Smooth muscle cell (in vitro differentiated cells): ENCODE data around the gene EIF4G3. TPM values are rescaled to one million over a fixed set of nuclear protein-coding genes. Genes with fewer than 3 reads are reported as not detected.

Experiments used
- DNase-seq: peaks from one replicate; lab custom pipeline; 2025; ENCODE audit not compliant: unreplicated experiment; lab: John Stamatoyannopoulos, UW
- H2AFZ ChIP-seq: fragments of 200-600 bp; sonication (generic); 2 replicates; pipeline ENCODE4 v1.6.0; 2016; ENCODE audit warnings: antibody characterized with exemption, low read depth, mild to moderate bottlenecking
- H3F3A ChIP-seq: fragments of 200-600 bp; sonication (generic); 2 replicates; pipeline ENCODE4 v1.6.0; 2017; ENCODE audit warnings: antibody characterized with exemption, low read depth
- H3K27ac ChIP-seq: fragments of 200-600 bp; sonication (generic); 2 replicates; pipeline ENCODE4 v1.5.1; 2016; ENCODE audit warnings: low read depth, mild to moderate bottlenecking
- H3K27me3 ChIP-seq: fragments of 200-600 bp; sonication (generic); 2 replicates; pipeline ENCODE4 v1.6.1; 2016; ENCODE audit warnings: low read depth, mild to moderate bottlenecking
- H3K36me3 ChIP-seq: fragments of 200-600 bp; sonication (generic); 2 replicates; pipeline ENCODE4 v1.5.1; 2016; ENCODE audit warnings: low read depth
- H3K4me1 ChIP-seq: fragments of 200-600 bp; sonication (generic); 2 replicates; pipeline ENCODE4 v1.5.1; 2016; ENCODE audit warnings: low read depth
- H3K4me2 ChIP-seq: fragments of 200-600 bp; sonication (generic); 2 replicates; pipeline ENCODE4 v1.6.0; 2016; ENCODE audit warnings: mild to moderate bottlenecking
- H3K4me3 ChIP-seq: fragments of 200-600 bp; sonication (generic); 2 replicates; pipeline ENCODE4 v1.5.1; 2016; ENCODE audit warnings: mild to moderate bottlenecking
- H3K79me2 ChIP-seq: fragments of 200-600 bp; sonication (generic); 2 replicates; pipeline ENCODE4 v1.6.0; 2016; ENCODE audit warnings: low read depth, mild to moderate bottlenecking
- H3K9ac ChIP-seq: fragments of 200-600 bp; sonication (generic); 2 replicates; pipeline ENCODE4 v1.6.0; 2016; ENCODE audit warnings: low read depth
- H3K9me3 ChIP-seq: fragments of 200-600 bp; sonication (generic); replicated peaks from 2 replicates; pipeline ENCODE4 v1.5.1; 2016; ENCODE audit warnings: low read depth
- H4K20me1 ChIP-seq: fragments of 200-600 bp; sonication (generic); 2 replicates; pipeline ENCODE4 v1.6.0; 2016; ENCODE audit warnings: low read depth
- CTCF ChIP-seq: fragments of 200-600 bp; sonication (generic); IDR thresholded peaks from 2 replicates; pipeline ENCODE4 v1.5.1; 2017; ENCODE audit warnings: borderline replicate concordance, mild to moderate bottlenecking, antibody characterized with exemption; ENCODE audit not compliant: insufficient read depth, poor library complexity, severe bottlenecking
- WGBS: methylation state at CpG from one replicate; pipeline ENCODE4 v1.1.7; 2016; ENCODE audit warnings: low lambda C conversion rate; 5-methylcytosine and 5-hydroxymethylcytosine counted together
- polyA plus RNA-seq: library from polyadenylated mRNA; unstranded; fragments of >200 nt; fragmentation: Nextera tagmentation; extraction: Ambion mirVana; gene quantifications from 2 replicates; pipeline ENCODE4 v1.2.1, GENCODE V29; 2016
- total RNA-seq: library from RNA; depleted of rRNA; stranded (reverse); fragments of >200 nt; gene quantifications from 2 replicates; pipeline ENCODE4 v1.2.3, GENCODE V29; 2014

EIF4G3 gene
- total and polyA plus RNA-seq, 2 experiments from 2014 or later, result 31.5 to 49.5 TPM

- H3K79me2 ChIP-seq, result peaks cover 48% of the 10 kb centered on the region
- H3K9me3 ChIP-seq, result no peaks in the 10 kb centered on the region
- no peak for DNase-seq
- no peak overlapping the region for H3K4me3 ChIP-seq
- no peak overlapping the region for H3K4me2 ChIP-seq
- H3F3A ChIP-seq, result no peaks in the 10 kb centered on the region
- H3K4me1 ChIP-seq, result peaks cover 3% of the 10 kb centered on the region
- peaks cover 51% of the 10 kb centered on the region for H4K20me1 ChIP-seq
- H3K27ac ChIP-seq, result no peak overlapping the region
- no peak for TF ChIP-seq CTCF
- no peaks in the 10 kb centered on the region for H3K36me3 ChIP-seq
- no peak overlapping the region for H3K9ac ChIP-seq
- no peak overlapping the region for H2AFZ ChIP-seq
- H3K27me3 ChIP-seq, result no peaks in the 10 kb centered on the region
- WGBS, result 78% methylated on average over 2 of the region's 2 CpGs
Observed at GRCh38 chr1:21051177-21051825, 125.4 kb downstream of the EIF4G3 start.

DNA sequence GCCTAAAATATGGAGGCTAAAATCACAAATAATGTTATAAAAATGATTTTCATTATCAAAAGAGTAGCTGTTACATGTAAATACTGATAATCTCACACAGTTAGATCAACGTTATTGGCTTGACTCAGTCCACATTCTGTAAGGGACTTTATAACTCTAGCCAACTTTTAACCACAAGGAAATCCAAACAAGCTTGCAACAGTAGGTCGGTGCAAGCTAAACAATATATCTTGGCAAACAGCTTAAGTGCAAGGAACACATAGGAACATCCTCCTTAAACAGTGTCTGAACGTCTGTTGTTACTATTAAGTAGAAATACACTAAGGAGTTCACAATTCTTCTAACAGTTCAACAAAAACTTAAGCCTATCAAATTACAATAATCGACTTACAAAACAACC, 126.7 kb downstream of the EIF4G3 start:
- Histone ChIP-seq H3K4me2 (no peak overlapping the region), H3K9me3 (no peaks in the 10 kb centered on the region), H3K9ac (no peak overlapping the region), H3K27me3 (no peaks in the 10 kb centered on the region), H3K4me3 (no peak overlapping the region), H3K79me2 (peaks cover 40% of the 10 kb centered on the region), H4K20me1 (peaks cover 52% of the 10 kb centered on the region), H3K4me1 (peaks cover 3% of the 10 kb centered on the region), H3F3A (no peaks in the 10 kb centered on the region), H3K27ac (no peak overlapping the region), H2AFZ (no peak overlapping the region), H3K36me3 (no peaks in the 10 kb centered on the region)
- no peak for DNase-seq
- 56% methylated on average over 4 of the region's 4 CpGs for WGBS
- no peak for TF ChIP-seq CTCF

DNA sequence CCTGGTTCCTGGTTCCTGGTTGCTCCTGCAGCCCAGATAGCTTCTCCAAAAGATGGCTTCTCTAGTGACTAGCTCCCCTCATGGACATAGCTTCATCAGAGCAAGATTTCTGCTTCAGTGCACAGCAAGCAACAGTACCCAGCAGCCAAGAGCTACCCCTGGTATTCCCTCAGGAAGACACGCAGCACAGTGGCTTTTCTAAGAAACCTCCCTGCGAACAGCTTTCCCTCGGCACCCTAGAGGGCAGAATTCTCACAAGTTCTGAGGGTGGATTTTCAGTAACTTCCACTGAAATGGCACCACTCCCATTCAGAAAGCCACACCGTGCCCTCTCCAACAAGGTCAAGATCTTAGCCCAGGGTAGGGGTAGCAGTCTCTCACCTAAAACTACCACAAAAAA, 128.2 kb downstream of the EIF4G3 start:
- H3K4me3 ChIP-seq, result no peak overlapping the region
- peaks cover under 1% of the 10 kb centered on the region for H3K4me1 ChIP-seq
- no peaks in the 10 kb centered on the region for H3K9me3 ChIP-seq
- no peak overlapping the region for H2AFZ ChIP-seq
- H3K9ac ChIP-seq, result no peak overlapping the region
- H3K27ac ChIP-seq, result no peak overlapping the region
- 98% methylated on average over 4 of the region's 4 CpGs for WGBS
- H4K20me1 ChIP-seq, result peaks cover 61% of the 10 kb centered on the region
- H3K79me2 ChIP-seq, result peaks cover 41% of the 10 kb centered on the region
- no peak overlapping the region for H3K4me2 ChIP-seq
- H3K36me3 ChIP-seq, result no peaks in the 10 kb centered on the region
- H3K27me3 ChIP-seq, result no peaks in the 10 kb centered on the region
- no peaks in the 10 kb centered on the region for H3F3A ChIP-seq
- no peak for DNase-seq
- TF ChIP-seq CTCF, result no peak

GRCh38 chr1:21046132-21046531, 130.6 kb downstream of the EIF4G3 start:
- DNase-seq, result no peak
- 93% methylated on average over 3 of the region's 3 CpGs for WGBS
- Histone ChIP-seq H3K36me3 (no peaks in the 10 kb centered on the region), H3K9ac (no peak overlapping the region), H3K4me2 (no peak overlapping the region), H3K27ac (peak overlapping the region; percentile 37), H3K9me3 (no peaks in the 10 kb centered on the region), H3K4me1 (peaks cover 9% of the 10 kb centered on the region), H3K4me3 (no peak overlapping the region), H4K20me1 (peaks cover 82% of the 10 kb centered on the region), H3K27me3 (no peaks in the 10 kb centered on the region), H3F3A (no peaks in the 10 kb centered on the region), H2AFZ (no peak overlapping the region), H3K79me2 (peaks cover 59% of the 10 kb centered on the region)
- TF ChIP-seq CTCF, result no peak
